NCI-H187 treated with DMSO at 0.1 percent for 48 hours (cell line): Measurements from ENCODE around the gene GPR78.

Source experiments
- DNase-seq: peaks from one replicate; lab custom pipeline; 2025; lab: John Stamatoyannopoulos, UW

Gene GPR78

GRCh38 chr4:8580321-8581093 lies at the start of gene GPR78:
TSS of gene GPR78 (plus strand) at chr4:8580392. CDS start at chr4:8580983, 591 bp downstream.
- no peak for DNase-seq

- no peak for DNase-seq
These were observed 47.9 kb upstream of the GPR78 start for GRCh38 chr4:8532245-8532781.

- DNase-seq = no peak
These were observed 46.8 kb upstream of the GPR78 start for GRCh38 chr4:8533274-8533865.

- no peak for DNase-seq
These were observed 46.1 kb upstream of the GPR78 start for GRCh38 chr4:8534129-8534528.

- DNase-seq = no peak
These were observed 45.6 kb upstream of the GPR78 start for GRCh38 chr4:8534611-8535010.

- DNase-seq = no peak
These were observed 43.7 kb upstream of the GPR78 start for GRCh38 chr4:8536467-8536866.

GRCh38 chr4:8537041-8537461 lies 43.1 kb upstream of the GPR78 start:
- no peak for DNase-seq

GRCh38 chr4:8538076-8538702 lies 42.0 kb upstream of the GPR78 start:
- no peak for DNase-seq

GRCh38 chr4:8538703-8539567 lies 41.3 kb upstream of the GPR78 start:
- no peak for DNase-seq

- DNase-seq = no peak
These were observed 40.5 kb upstream of the GPR78 start for GRCh38 chr4:8539661-8540060.

GRCh38 chr4:8540072-8540471 lies 40.1 kb upstream of the GPR78 start:
- no peak for DNase-seq

- no peak for DNase-seq
These were observed 39.6 kb upstream of the GPR78 start for GRCh38 chr4:8540586-8540985.

GRCh38 chr4:8540991-8541390 lies 39.2 kb upstream of the GPR78 start:
- no peak for DNase-seq

- DNase-seq = no peak
These were observed 38.0 kb upstream of the GPR78 start for GRCh38 chr4:8541981-8542715.

- no peak for DNase-seq
These were observed 37.2 kb upstream of the GPR78 start for GRCh38 chr4:8542776-8543525.

GRCh38 chr4:8543623-8544022 lies 36.6 kb upstream of the GPR78 start:
- DNase-seq = no peak

- no peak for DNase-seq
These were observed 35.9 kb upstream of the GPR78 start for GRCh38 chr4:8544282-8544681.

GRCh38 chr4:8544741-8545438 lies 35.3 kb upstream of the GPR78 start:
- no peak for DNase-seq

GRCh38 chr4:8545439-8545765 lies 34.8 kb upstream of the GPR78 start:
- DNase-seq = no peak

- DNase-seq = no peak
These were observed 33.5 kb upstream of the GPR78 start for GRCh38 chr4:8546766-8547107.
